Vagina (tissue), 2 donors: Measurements from ENCODE around the gene FXYD3. TPM values are rescaled to one million over a fixed set of nuclear protein-coding genes. Genes with fewer than 3 reads are reported as not detected.

Source experiments
- DNase-seq, 2 donors: peaks; one replicate each; pipeline ENCODE4 v3.0.0-alpha.2; 2017; ENCODE audit errors: extremely low spot score in 2 of 2
- H3K27ac ChIP-seq: fragments of 200-600 bp; sonication (generic); one replicate; pipeline ENCODE4 v1.5.1; 2019
- H3K27me3 ChIP-seq: fragments of 200-600 bp; sonication (generic); one replicate; pipeline ENCODE4 v1.5.1; 2019
- H3K36me3 ChIP-seq, 2 donors: fragments of 200-600 bp; sonication (generic); one replicate each; pipeline ENCODE4 v1.5.1; 2017 to 2019
- H3K4me1 ChIP-seq: fragments of 200-600 bp; sonication (generic); one replicate; pipeline ENCODE4 v1.5.1; 2019
- H3K4me3 ChIP-seq, 2 donors: fragments of 200-600 bp; sonication (generic); 1 replicate in 1 of 2; 2 replicates in 1 of 2; pipeline ENCODE4 v1.5.1; 2016 to 2019
- H3K9me3 ChIP-seq: fragments of 200-600 bp; sonication (generic); one replicate; pipeline ENCODE4 v1.5.1; 2019
- CTCF ChIP-seq, 3 experiments: fragments of 450-650 bp in 2 of 3; fragments of 200-600 bp in 1 of 3; sonication (generic) in 1 of 3; IDR thresholded peaks; one replicate each; pipeline ENCODE4 v1.5.1; 2017 to 2019; ENCODE audit warnings: antibody characterized with exemption in 3 of 3, mild to moderate bottlenecking in 2 of 3, moderate library complexity in 2 of 3
- POLR2A ChIP-seq, 2 donors: fragments of 450-650 bp; IDR thresholded peaks; one replicate each; pipeline ENCODE4 v1.6.1; 2017; ENCODE audit warnings: antibody characterized with exemption in 2 of 2, mild to moderate bottlenecking in 2 of 2, moderate library complexity in 2 of 2
- POLR2AphosphoS5 ChIP-seq, 2 donors: sonication (generic); formaldehyde crosslinking; IDR thresholded peaks; one replicate each; pipeline ENCODE4 v1.9.0; 2017; ENCODE audit warnings: antibody characterized with exemption in 2 of 2, mild to moderate bottlenecking in 2 of 2, low read depth in 1 of 2; ENCODE audit not compliant: insufficient read depth in 1 of 2
- intact Hi-C: fragments of 100-400 bp; cut with DNase I; formaldehyde crosslinking; loops from one replicate; pipeline ENCODE4 v1.15.1; 2023
- total RNA-seq: library from RNA; depleted of rRNA; stranded (reverse); fragments of >200 nt; gene quantifications from one replicate; pipeline ENCODE4 v1.2.3, GENCODE V29; 2016

FXYD3 gene
- total RNA-seq, 1 donor from 2014 or later: 788 TPM

DNA sequence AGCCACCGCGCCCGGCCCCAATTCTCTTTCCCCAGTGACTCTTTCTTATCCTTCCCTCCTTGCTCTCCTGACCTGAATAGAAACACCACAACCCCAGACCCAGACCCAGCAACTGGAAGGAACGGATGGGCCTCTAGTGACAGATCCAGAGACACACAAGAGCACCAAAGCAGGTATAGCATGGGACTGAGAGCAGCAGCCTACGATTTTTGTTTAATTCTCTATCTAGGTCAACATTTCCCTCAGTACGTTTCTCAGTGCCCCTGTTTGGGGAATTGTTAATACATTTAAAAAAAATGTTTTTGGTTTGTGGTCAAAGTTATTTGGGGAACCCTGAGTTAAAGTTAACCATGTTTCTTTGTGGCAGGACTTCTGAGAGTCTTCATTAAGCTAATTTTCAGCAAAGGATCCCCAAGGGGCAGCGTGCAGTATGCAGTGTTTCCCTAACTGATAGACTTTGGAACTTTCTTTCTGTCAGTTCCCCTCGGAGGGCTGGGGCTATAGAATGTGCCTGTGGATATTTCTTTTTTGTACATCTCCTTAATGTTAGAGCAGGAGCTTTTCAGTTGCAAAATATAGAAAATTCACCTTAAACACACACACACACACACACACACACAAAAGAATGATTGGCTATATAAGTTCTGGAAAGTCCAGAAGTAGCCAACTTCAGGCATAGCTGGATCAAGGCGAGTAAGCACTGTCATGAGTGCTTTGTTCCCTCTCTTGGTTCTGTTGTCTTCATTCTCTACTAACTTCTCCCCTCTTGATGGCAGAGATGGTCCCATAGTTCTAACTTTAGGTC is 45.2 kb downstream of the FXYD3 start:
- Histone ChIP-seq H3K9me3 (peaks cover 2% of the 10 kb centered on the region), H3K27me3 (no peaks in the 10 kb centered on the region), H3K27ac (no peak overlapping the region), H3K36me3 (peaks cover 0 to 79% of the 10 kb centered on the region in 2 donors), H3K4me3 (no peak overlapping the region), H3K4me1 (peaks cover 11% of the 10 kb centered on the region)
- DNase-seq: no peak
- intact Hi-C loops: no loop called here
- TF ChIP-seq POLR2AphosphoS5 (IDR thresholded peaks at IDR 0.05; ENCODE audit: insufficient read depth in 1 of 2, low read depth in 1 of 2): no peak
- no peak for TF ChIP-seq POLR2A (IDR thresholded peaks at IDR 0.05)
- TF ChIP-seq CTCF (IDR thresholded peaks at IDR 0.05): no peak

GRCh38 chr19:35161434-35161743 is 45.8 kb downstream of the FXYD3 start:
- Histone ChIP-seq H3K27me3 (no peaks in the 10 kb centered on the region), H3K9me3 (peaks cover 7% of the 10 kb centered on the region), H3K36me3 (peaks cover 0 to 85% of the 10 kb centered on the region in 2 donors), H3K4me3 (no peak overlapping the region), H3K27ac (no peak overlapping the region), H3K4me1 (peaks cover 6% of the 10 kb centered on the region)
- DNase-seq: no peak
- intact Hi-C loops: no loop called here
- no peak for TF ChIP-seq POLR2AphosphoS5 (IDR thresholded peaks at IDR 0.05; ENCODE audit: insufficient read depth in 1 of 2, low read depth in 1 of 2)
- TF ChIP-seq POLR2A (IDR thresholded peaks at IDR 0.05): no peak
- TF ChIP-seq CTCF (IDR thresholded peaks at IDR 0.05): no peak

GRCh38 chr19:35162471-35163326 is 47.1 kb downstream of the FXYD3 start:
- no peak overlapping the region for H3K27ac ChIP-seq
- no peaks in the 10 kb centered on the region for H3K27me3 ChIP-seq
- peaks cover 0 to 89% of the 10 kb centered on the region in 2 donors for H3K36me3 ChIP-seq
- H3K4me3 ChIP-seq: no peak overlapping the region
- peaks cover 11% of the 10 kb centered on the region for H3K9me3 ChIP-seq
- intact Hi-C loops: no loop called here
- no peak for TF ChIP-seq CTCF (IDR thresholded peaks at IDR 0.05)
- peaks cover 4% of the 10 kb centered on the region for H3K4me1 ChIP-seq
- no peak for DNase-seq

- Histone ChIP-seq H3K4me3 (no peak overlapping the region), H3K4me1 (peaks cover 4% of the 10 kb centered on the region), H3K9me3 (peaks cover 11% of the 10 kb centered on the region), H3K27ac (no peak overlapping the region), H3K36me3 (peaks cover 0 to 73% of the 10 kb centered on the region in 2 donors), H3K27me3 (no peaks in the 10 kb centered on the region)
- intact Hi-C loops: no loop called here
- no peak for DNase-seq
- TF ChIP-seq POLR2A (IDR thresholded peaks at IDR 0.05) (no peak), CTCF (IDR thresholded peaks at IDR 0.05) (no peak), POLR2AphosphoS5 (IDR thresholded peaks at IDR 0.05; ENCODE audit: insufficient read depth in 1 of 2, low read depth in 1 of 2) (no peak)
These were observed 48.8 kb downstream of the FXYD3 start for GRCh38 chr19:35164418-35164817.
